ENCODE results near the gene RCSD1. TPM values are rescaled to one million over a fixed set of nuclear protein-coding genes. Genes with fewer than 3 reads are reported as not detected.

The RCSD1 gene
- total and polyA plus RNA-seq, 2 donors (not counting 3 experiments of a cell fraction or from before 2014, with no cell fraction given), result 0.08 to 1.00 TPM

- BruUV-seq (replicated peaks), result no TSS peak
Measured at GRCh38 chr1:167594822-167595221, 35.2 kb upstream of the RCSD1 start.

More at GRCh38 chr1:167594822-167595221, 35.2 kb upstream of the RCSD1 start:
- H3K9ac ChIP-seq (replicated peaks; ENCODE audit: extremely low read depth, insufficient read depth, low read length), result no peak overlapping the region
- no peak for FAIRE-seq
- no peaks in the 10 kb centered on the region for H3K36me3 ChIP-seq (ENCODE audit: control insufficient read depth in 2 of 2, extremely low read depth in 1 of 2, insufficient read depth in 2 of 2, low read length in 2 of 2)
- TF ChIP-seq POLR2A (IDR thresholded peaks at IDR 0.05; ENCODE audit: low read depth, low read length), result no peak
- TF ChIP-seq MAX (IDR thresholded peaks at IDR 0.05; ENCODE audit: insufficient read depth, insufficient read length), result no peak
- TF ChIP-seq GATA2 (IDR thresholded peaks at IDR 0.05; ENCODE audit: insufficient read depth, insufficient read length, low read depth, low read length), result no peak
- no peak for TF ChIP-seq POLR2AphosphoS5 (IDR thresholded peaks at IDR 0.05; ENCODE audit: insufficient read depth, low read depth, low read length)
- no peak for TF ChIP-seq FOS (IDR thresholded peaks at IDR 0.05; ENCODE audit: borderline replicate concordance, insufficient read depth, low read length)
- TF ChIP-seq EZH2 (IDR thresholded peaks at IDR 0.05; ENCODE audit: borderline replicate concordance, low read depth, low read length, severe bottlenecking), result no peak
- TF ChIP-seq CTCF (IDR thresholded peaks at IDR 0.05; ENCODE audit: extremely low read depth in 1 of 2, insufficient read depth in 1 of 2, low read depth in 1 of 2, low read length in 2 of 2), result no peak
- TF ChIP-seq MYC (IDR thresholded peaks at IDR 0.05; ENCODE audit: low read depth, low read length), result no peak
- no peak for TF ChIP-seq JUN (IDR thresholded peaks at IDR 0.05; ENCODE audit: borderline replicate concordance, insufficient read depth, insufficient read length, low read depth)
- ChIA-PET CTCF (interaction anchor here (1.3 kb wide), 1 partner anchor 93 kb away, joined by 5 read pairs; no protein-coding TSS in a partner anchor), POLR2A (no interaction called here)
- H3K4me2 ChIP-seq (ENCODE audit: insufficient read depth, low read length), result no peak overlapping the region
- H3K27ac ChIP-seq (ENCODE audit: insufficient read depth, low read depth, low read length), result no peak overlapping the region
- no peak overlapping the region for H3K4me3 ChIP-seq (replicated peaks in 1 of 3; ENCODE audit: insufficient read depth in 1 of 3, low read depth in 1 of 3, low read length in 3 of 3)
- no peaks in the 10 kb centered on the region for H3K4me1 ChIP-seq (ENCODE audit: control insufficient read depth, extremely low read depth, insufficient read depth, low read length)
- DNase-seq (ENCODE audit: low read depth, low spot score), result no peak
- no peaks in the 10 kb centered on the region for H3K9me3 ChIP-seq (replicated peaks; ENCODE audit: control insufficient read depth, insufficient read depth, low read length)
- no peaks in the 10 kb centered on the region for H4K20me1 ChIP-seq (replicated peaks; ENCODE audit: control insufficient read depth, extremely low read depth, insufficient read depth, low read length)
- intact Hi-C loops (cut with micrococcal nuclease) (no loop called here), dilution Hi-C loops (cut with MboI; ENCODE audit: extremely low pct_ligation_motif_present, low sequenced_read_pairs) (no loop called here)
- H3K27me3 ChIP-seq (ENCODE audit: control insufficient read depth in 2 of 2, insufficient read depth in 2 of 2, low read length in 2 of 2), result no peaks in the 10 kb centered on the region
- H2AFZ ChIP-seq (ENCODE audit: low read depth, low read length), result no peak overlapping the region
- H3K79me2 ChIP-seq (ENCODE audit: control insufficient read depth, insufficient read depth, low read length), result no peaks in the 10 kb centered on the region
- no peaks in the 10 kb centered on the region for H3K9me1 ChIP-seq (replicated peaks; ENCODE audit: control insufficient read depth, extremely low read depth, insufficient read depth, low read length)
